Endothelial cell of umbilical vein (primary cell): Measurements from ENCODE around the gene AFDN. TPM values are rescaled to one million over a fixed set of nuclear protein-coding genes. Genes with fewer than 3 reads are reported as not detected.

Experiments used
- BruUV-seq: library from RNA; stranded (reverse); fragments of 400-500 nt; replicated peaks from 2 replicates; lab custom pipeline; 2021; lab: Mats Ljungman, UMichigan
- CTCF ChIA-PET: fragments of 300-600, 350-600 bp; sonication (Branson Sonifier 250); formaldehyde crosslinking; loops from one replicate; lab custom pipeline; 2021; ENCODE audit warnings: antibody characterized with exemption, inconsistent platforms; lab: Charles Lee
- POLR2A ChIA-PET: fragments of 300-600, 350-600 bp; sonication (Branson Sonifier 250); formaldehyde crosslinking; loops from one replicate; lab custom pipeline; 2021; ENCODE audit warnings: antibody characterized with exemption, inconsistent platforms; lab: Charles Lee
- DNase-seq: peaks from one replicate; pipeline ENCODE4 v3.0.0-alpha.2; 2011; ENCODE audit warnings: low read depth, low spot score
- FAIRE-seq: peaks from 2 replicates; lab custom pipeline; 2011; peaks lifted over from hg19 to GRCh38; lab: Jason Lieb, UNC
- H2AFZ ChIP-seq: 2 replicates; pipeline ENCODE4 v1.6.0; 2012; ENCODE audit warnings: low read depth, low read length, control low read depth, inconsistent platforms
- H3K27ac ChIP-seq: 2 replicates; pipeline ENCODE4 v1.5.1; 2011; ENCODE audit warnings: low read depth, mild to moderate bottlenecking, control low read depth, low read length, moderate library complexity; ENCODE audit not compliant: insufficient read depth
- H3K27me3 ChIP-seq, 2 experiments: 2 replicates each; pipeline versions ENCODE4 v1.6.0 to v1.6.1; 2011; ENCODE audit warnings: low read length in 2 of 2, mixed read lengths in 1 of 2; ENCODE audit not compliant: control insufficient read depth in 2 of 2, insufficient read depth in 2 of 2
- H3K36me3 ChIP-seq, 2 experiments: 2 replicates in 1 of 2; 3 replicates in 1 of 2; pipeline ENCODE4 v1.5.1; 2011; ENCODE audit warnings: low read length in 2 of 2, mild to moderate bottlenecking in 1 of 2, moderate library complexity in 1 of 2; ENCODE audit not compliant: control insufficient read depth in 2 of 2, insufficient read depth in 2 of 2; ENCODE audit errors: extremely low read depth in 1 of 2
- H3K4me1 ChIP-seq: 3 replicates; pipeline ENCODE4 v1.5.1; 2011; ENCODE audit warnings: mild to moderate bottlenecking, low read length; ENCODE audit not compliant: control insufficient read depth, insufficient read depth; ENCODE audit errors: extremely low read depth
- H3K4me2 ChIP-seq: 2 replicates; pipeline ENCODE4 v1.6.1; 2011; ENCODE audit warnings: low read length, control low read depth, mixed read lengths; ENCODE audit not compliant: insufficient read depth
- H3K4me3 ChIP-seq, 3 experiments: fragments of 200-600 bp in 1 of 3; sonication (generic), shearing (Covaris generic) in 1 of 3; replicated peaks in 1 of 3; 2 replicates each; pipeline ENCODE4 v1.5.1; 2011 to 2016; ENCODE audit warnings: control low read depth in 3 of 3, low read length in 3 of 3, mild to moderate bottlenecking in 2 of 3, inconsistent platforms in 1 of 3, low read depth in 1 of 3, moderate library complexity in 1 of 3; ENCODE audit not compliant: insufficient read depth in 1 of 3
- H3K79me2 ChIP-seq: 2 replicates; pipeline ENCODE4 v1.6.0; 2012; ENCODE audit warnings: low read length, inconsistent platforms; ENCODE audit not compliant: control insufficient read depth, insufficient read depth
- H3K9ac ChIP-seq: replicated peaks from 2 replicates; pipeline ENCODE3; 2011; ENCODE audit warnings: low read length, control low read depth; ENCODE audit not compliant: insufficient read depth; ENCODE audit errors: extremely low read depth
- H3K9me1 ChIP-seq: replicated peaks from 3 replicates; pipeline ENCODE4 v1.6.0; 2011; ENCODE audit warnings: mild to moderate bottlenecking, low read length; ENCODE audit not compliant: control insufficient read depth, insufficient read depth; ENCODE audit errors: extremely low read depth
- H3K9me3 ChIP-seq: replicated peaks from 2 replicates; pipeline ENCODE4 v1.5.1; 2012; ENCODE audit warnings: low read length, inconsistent platforms; ENCODE audit not compliant: control insufficient read depth, insufficient read depth
- H4K20me1 ChIP-seq: replicated peaks from 2 replicates; pipeline ENCODE3; 2011; ENCODE audit warnings: mild to moderate bottlenecking, low read length; ENCODE audit not compliant: control insufficient read depth, insufficient read depth; ENCODE audit errors: extremely low read depth
- CTCF ChIP-seq, 2 donors: IDR thresholded peaks; 1 replicate in 1 of 2; 2 replicates in 1 of 2; pipeline ENCODE4 v1.5.1; 2011; ENCODE audit warnings: low read length in 2 of 2, mild to moderate bottlenecking in 2 of 2, moderate library complexity in 2 of 2, control low read depth in 1 of 2, inconsistent platforms in 1 of 2, low read depth in 1 of 2; ENCODE audit not compliant: insufficient read depth in 1 of 2; ENCODE audit errors: extremely low read depth in 1 of 2
- EZH2 ChIP-seq: IDR thresholded peaks from 2 replicates; pipeline ENCODE4 v1.6.1; 2012; ENCODE audit warnings: borderline replicate concordance, low read depth, mild to moderate bottlenecking, moderate library complexity, low read length, inconsistent platforms; ENCODE audit not compliant: severe bottlenecking
- FOS ChIP-seq: IDR thresholded peaks from 2 replicates; pipeline ENCODE4 v1.6.1; 2011; ENCODE audit warnings: mild to moderate bottlenecking, low read length, moderate library complexity, borderline replicate concordance; ENCODE audit not compliant: insufficient read depth
- GATA2 ChIP-seq: IDR thresholded peaks from 2 replicates; pipeline ENCODE4 v1.7.0; 2011; ENCODE audit warnings: low read depth, mild to moderate bottlenecking, moderate library complexity, mixed read lengths, low read length; ENCODE audit not compliant: insufficient read length, insufficient read depth
- JUN ChIP-seq: IDR thresholded peaks from 2 replicates; pipeline ENCODE4 v1.6.1; 2011; ENCODE audit warnings: borderline replicate concordance, low read depth; ENCODE audit not compliant: insufficient read length, insufficient read depth
- MAX ChIP-seq: IDR thresholded peaks from 2 replicates; pipeline ENCODE4 v1.6.1; 2011; ENCODE audit not compliant: insufficient read depth, insufficient read length
- MYC ChIP-seq: IDR thresholded peaks from one replicate; pipeline ENCODE4 v1.6.1; 2011; ENCODE audit warnings: mild to moderate bottlenecking, low read depth, low read length
- POLR2A ChIP-seq: IDR thresholded peaks from 2 replicates; pipeline ENCODE4 v1.6.1; 2012; ENCODE audit warnings: low read depth, mild to moderate bottlenecking, control low read depth, low read length
- POLR2AphosphoS5 ChIP-seq: IDR thresholded peaks from 2 replicates; pipeline ENCODE4 v1.6.1; 2012; ENCODE audit warnings: low read depth, mild to moderate bottlenecking, control low read depth, low read length, moderate library complexity; ENCODE audit not compliant: insufficient read depth
- dilution Hi-C: fragments of 300-500 bp; cut with MboI; formaldehyde crosslinking; loops from one replicate; pipeline ENCODE4 v1.15.0; 2019; ENCODE audit warnings: low sequenced_read_pairs; ENCODE audit not compliant: extremely low pct_ligation_motif_present
- intact Hi-C: fragments of 100-400 bp; cut with micrococcal nuclease; formaldehyde crosslinking; loops from one replicate; pipeline ENCODE4 v1.10.0; 2022
- polyA plus RNA-seq, 4 experiments: library from polyadenylated mRNA; depleted of rRNA in 3 of 4; stranded (reverse) in 3 of 4; unstranded in 1 of 4; fragments of >200 nt; gene quantifications; 2 replicates each; pipeline versions ENCODE4 v1.2.1 to v1.2.3, GENCODE V29; 2011 to 2012; ENCODE audit warnings: missing spikeins in 1 of 4
- total RNA-seq: library from RNA; stranded (reverse); gene quantifications from 2 replicates; pipeline ENCODE4 v1.2.3, GENCODE V29; 2021

Gene AFDN
- total and polyA plus RNA-seq, 2 donors (not counting 3 experiments of a cell fraction or from before 2014, with no cell fraction given): 31.0 to 134 TPM

- H3K27me3 ChIP-seq: no peaks in the 10 kb centered on the region
- H3K9ac ChIP-seq: no peak overlapping the region
- H3K9me1 ChIP-seq: no peaks in the 10 kb centered on the region
- POLR2A ChIA-PET: no interaction called here
- no peaks in the 10 kb centered on the region for H4K20me1 ChIP-seq
- H3K4me3 ChIP-seq: no peak overlapping the region
- H3K9me3 ChIP-seq: no peaks in the 10 kb centered on the region
- intact Hi-C loops: no loop called here
- H3K4me1 ChIP-seq: peaks cover 9% of the 10 kb centered on the region
- no TSS peak for BruUV-seq
- dilution Hi-C loops: no loop called here
- no peak overlapping the region for H3K27ac ChIP-seq
- no peak for DNase-seq
- no peak for FAIRE-seq
- no peaks in the 10 kb centered on the region for H3K79me2 ChIP-seq
- no peak overlapping the region for H2AFZ ChIP-seq
- peaks cover 0 to 3% of the 10 kb centered on the region in 2 experiments for H3K36me3 ChIP-seq
- no peak for TF ChIP-seq JUN
- no peak for TF ChIP-seq GATA2
- TF ChIP-seq POLR2AphosphoS5: no peak
- no peak for TF ChIP-seq EZH2
- no peak for TF ChIP-seq CTCF (IDR thresholded peaks at IDR 0.05; ENCODE audit: extremely low read depth in 1 of 2, insufficient read depth in 1 of 2, low read depth in 1 of 2, low read length in 2 of 2)
- no peak for TF ChIP-seq MAX
- TF ChIP-seq MYC: no peak
- TF ChIP-seq FOS: no peak
- TF ChIP-seq POLR2A: no peak
- CTCF ChIA-PET: interaction anchor here (1.1 kb wide), 1 partner anchor 16 kb away, joined by 3 read pairs; no protein-coding TSS in a partner anchor
- H3K4me2 ChIP-seq: no peak overlapping the region
These were observed 111.5 kb downstream of the AFDN start for GRCh38 chr6:167937948-167938911.
